ENCODE results near the gene NAPA. TPM values are rescaled to one million over a fixed set of nuclear protein-coding genes. Genes with fewer than 3 reads are reported as not detected.

The NAPA gene
- total and polyA plus RNA-seq, 2 experiments from 2014 or later = 62.5 to 173 TPM

DNA sequence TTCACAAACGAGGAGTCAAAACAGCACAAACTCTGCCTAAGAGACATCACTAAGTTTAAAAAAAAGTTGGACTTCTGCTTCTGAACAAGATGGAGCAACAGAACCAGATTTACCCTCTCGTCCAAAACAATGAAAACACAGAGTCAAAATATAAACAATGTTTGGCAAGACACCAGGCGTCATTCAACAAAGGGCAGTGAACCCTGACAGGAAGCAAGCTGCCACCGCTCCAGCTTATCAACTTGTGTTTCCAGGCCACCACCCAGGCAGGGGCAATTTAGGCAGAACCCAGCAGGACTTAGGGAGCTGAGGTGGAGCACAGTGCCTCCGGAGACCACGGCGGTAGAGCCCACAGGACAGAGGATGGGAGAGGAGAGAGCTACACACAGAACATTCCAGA, 8.6 kb upstream of the NAPA start:
- TF ChIP-seq, protein P1, sequence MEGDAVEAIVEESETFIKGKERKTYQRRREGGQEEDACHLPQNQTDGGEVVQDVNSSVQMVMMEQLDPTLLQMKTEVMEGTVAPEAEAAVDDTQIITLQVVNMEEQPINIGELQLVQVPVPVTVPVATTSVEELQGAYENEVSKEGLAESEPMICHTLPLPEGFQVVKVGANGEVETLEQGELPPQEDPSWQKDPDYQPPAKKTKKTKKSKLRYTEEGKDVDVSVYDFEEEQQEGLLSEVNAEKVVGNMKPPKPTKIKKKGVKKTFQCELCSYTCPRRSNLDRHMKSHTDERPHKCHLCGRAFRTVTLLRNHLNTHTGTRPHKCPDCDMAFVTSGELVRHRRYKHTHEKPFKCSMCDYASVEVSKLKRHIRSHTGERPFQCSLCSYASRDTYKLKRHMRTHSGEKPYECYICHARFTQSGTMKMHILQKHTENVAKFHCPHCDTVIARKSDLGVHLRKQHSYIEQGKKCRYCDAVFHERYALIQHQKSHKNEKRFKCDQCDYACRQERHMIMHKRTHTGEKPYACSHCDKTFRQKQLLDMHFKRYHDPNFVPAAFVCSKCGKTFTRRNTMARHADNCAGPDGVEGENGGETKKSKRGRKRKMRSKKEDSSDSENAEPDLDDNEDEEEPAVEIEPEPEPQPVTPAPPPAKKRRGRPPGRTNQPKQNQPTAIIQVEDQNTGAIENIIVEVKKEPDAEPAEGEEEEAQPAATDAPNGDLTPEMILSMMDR (IDR thresholded peaks at IDR 0.05; ENCODE audit: low read depth, low read length) = no peak
- H3K9me3 ChIP-seq (ENCODE audit: low read depth) = no peaks in the 10 kb centered on the region
- no peak overlapping the region for H3K27ac ChIP-seq
- DNase-seq (ENCODE audit: low read depth in 1 of 2, low spot score in 1 of 2) = no peak
- no peaks in the 10 kb centered on the region for H3K27me3 ChIP-seq
- no peak overlapping the region for H3K4me3 ChIP-seq
- H3K4me1 ChIP-seq (ENCODE audit: low read depth) = no peaks in the 10 kb centered on the region
- H3K36me3 ChIP-seq = no peaks in the 10 kb centered on the region

DNA sequence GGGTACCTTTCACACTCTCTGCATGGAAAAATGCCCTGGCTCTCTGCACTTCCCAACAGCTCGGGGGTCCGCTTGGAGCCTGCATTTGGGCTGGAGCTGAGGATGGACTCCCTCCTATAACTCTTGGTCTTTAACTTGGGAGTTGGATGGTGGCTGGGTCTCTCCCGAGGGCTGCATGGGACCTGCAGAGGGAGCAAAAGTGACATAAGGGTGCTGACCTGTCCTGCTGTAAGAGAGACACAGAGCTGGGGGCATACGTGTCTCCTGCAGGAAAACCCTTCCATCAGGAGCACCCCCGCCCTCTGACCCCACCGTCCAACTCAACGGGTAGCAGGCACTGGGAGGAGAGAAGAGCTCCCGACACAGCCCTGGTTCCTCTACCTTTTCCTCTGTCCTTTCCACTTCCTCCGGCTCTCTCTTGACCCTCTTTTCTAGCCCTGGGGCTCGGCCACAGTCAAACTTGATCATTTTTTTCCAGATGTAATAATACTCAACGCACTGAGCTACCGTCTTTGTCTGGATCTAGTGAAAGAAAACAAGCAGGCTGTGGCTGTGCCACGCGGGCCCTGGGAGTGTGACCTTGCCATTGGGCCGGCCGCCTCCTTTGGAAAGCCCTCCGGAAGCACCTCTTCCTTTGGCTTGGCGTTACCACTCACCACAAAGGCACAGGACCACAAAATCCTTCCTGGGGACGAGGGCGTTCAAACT, 6.8 kb upstream of the NAPA start:
- no peak for DNase-seq (ENCODE audit: low read depth in 1 of 2, low spot score in 1 of 2)
- TF ChIP-seq, protein P1 (IDR thresholded peaks at IDR 0.05; ENCODE audit: low read depth, low read length) = no peak
- H3K4me3 ChIP-seq = no peak overlapping the region
- no peaks in the 10 kb centered on the region for H3K4me1 ChIP-seq (ENCODE audit: low read depth)
- no peaks in the 10 kb centered on the region for H3K27me3 ChIP-seq
- no peak overlapping the region for H3K27ac ChIP-seq
- H3K36me3 ChIP-seq = no peaks in the 10 kb centered on the region
- H3K9me3 ChIP-seq (ENCODE audit: low read depth) = no peaks in the 10 kb centered on the region

DNA sequence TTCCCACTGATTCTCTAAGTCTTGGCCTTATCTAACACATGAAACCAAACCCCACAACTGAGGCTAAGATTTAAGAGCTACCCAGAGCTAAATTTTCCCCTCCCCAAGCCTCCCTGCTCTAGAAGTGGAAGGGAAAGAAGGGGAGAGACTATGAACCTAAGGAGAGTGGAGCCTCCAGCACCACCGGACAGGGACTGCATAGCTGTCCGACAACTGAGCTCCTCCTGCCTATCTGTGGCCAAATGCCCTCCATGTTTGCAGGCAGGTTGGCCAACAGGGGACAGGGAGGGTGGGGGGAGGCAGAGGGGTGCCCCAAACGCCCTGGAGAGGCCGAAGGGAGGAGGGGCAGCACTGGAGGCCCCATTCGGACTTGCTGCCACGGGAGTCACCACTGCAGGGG, 6.0 kb upstream of the NAPA start:
- Histone ChIP-seq H3K4me1 (ENCODE audit: low read depth) (no peaks in the 10 kb centered on the region), H3K27me3 (no peaks in the 10 kb centered on the region), H3K27ac (no peak overlapping the region), H3K36me3 (no peaks in the 10 kb centered on the region), H3K9me3 (ENCODE audit: low read depth) (no peaks in the 10 kb centered on the region), H3K4me3 (no peak overlapping the region)
- TF ChIP-seq, protein P1 (IDR thresholded peaks at IDR 0.05; ENCODE audit: low read depth, low read length) = no peak
- DNase-seq (ENCODE audit: low read depth in 1 of 2, low spot score in 1 of 2) = no peak

DNA sequence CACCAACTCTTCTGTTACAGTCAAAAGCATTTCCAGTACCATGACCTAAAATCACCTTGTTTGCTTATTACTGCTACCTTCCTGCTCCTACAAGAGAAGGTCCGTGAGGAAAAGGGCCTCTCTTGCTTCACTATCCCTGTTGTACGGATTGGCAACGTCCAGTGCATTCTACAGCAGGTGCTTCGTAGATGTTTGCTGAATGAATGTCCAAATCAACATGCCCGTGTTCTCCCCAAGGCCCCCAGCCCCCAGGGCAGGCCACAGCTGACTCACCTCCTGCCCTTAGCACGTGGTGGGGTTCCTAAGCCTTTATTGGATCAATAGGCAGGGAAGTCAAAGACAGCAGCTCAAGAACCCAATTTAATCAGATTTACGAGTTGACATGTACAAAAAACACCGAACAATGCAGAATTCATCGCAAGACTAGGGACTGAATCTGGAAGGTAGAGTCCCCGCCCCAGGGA, 5.5 kb upstream of the NAPA start:
- no peaks in the 10 kb centered on the region for H3K4me1 ChIP-seq (ENCODE audit: low read depth)
- no peaks in the 10 kb centered on the region for H3K9me3 ChIP-seq (ENCODE audit: low read depth)
- no peaks in the 10 kb centered on the region for H3K36me3 ChIP-seq
- H3K4me3 ChIP-seq = no peak overlapping the region
- DNase-seq (ENCODE audit: low read depth in 1 of 2, low spot score in 1 of 2) = no peak
- H3K27me3 ChIP-seq = no peaks in the 10 kb centered on the region
- TF ChIP-seq, protein P1 (IDR thresholded peaks at IDR 0.05; ENCODE audit: low read depth, low read length) = no peak
- peak overlapping the region; percentile 30 for H3K27ac ChIP-seq

DNA sequence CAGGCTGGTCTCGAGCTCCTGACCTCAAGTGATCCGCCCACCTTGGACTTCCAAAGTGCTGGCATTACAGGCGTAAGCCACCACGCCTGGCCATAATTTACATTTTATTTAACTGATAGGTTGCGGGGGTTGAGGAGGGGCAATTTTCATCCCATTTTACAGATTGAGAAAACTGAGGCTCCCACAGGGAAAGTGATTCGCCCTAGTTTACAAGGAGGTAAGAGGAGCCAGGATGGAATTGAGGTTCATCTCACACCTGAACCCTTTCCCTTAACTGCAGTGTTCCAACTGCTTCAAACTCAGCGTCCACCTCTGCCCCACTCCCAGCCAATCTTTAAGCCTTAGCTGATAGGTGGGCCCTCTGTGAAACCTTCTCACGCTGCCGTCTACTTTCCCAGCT, 4.0 kb upstream of the NAPA start:
- TF ChIP-seq, protein P1 (IDR thresholded peaks at IDR 0.05; ENCODE audit: low read depth, low read length) = no peak
- Histone ChIP-seq H3K27me3 (no peaks in the 10 kb centered on the region), H3K36me3 (no peaks in the 10 kb centered on the region), H3K27ac (no peak overlapping the region), H3K4me3 (no peak overlapping the region), H3K4me1 (ENCODE audit: low read depth) (no peaks in the 10 kb centered on the region), H3K9me3 (ENCODE audit: low read depth) (no peaks in the 10 kb centered on the region)
- DNase-seq (ENCODE audit: low read depth in 1 of 2, low spot score in 1 of 2) = no peak

All from cardiac muscle cell (in vitro differentiated cells and primary cell).